ENCODE measurements around the gene TSEN34. TPM values are rescaled to one million over a fixed set of nuclear protein-coding genes. Genes with fewer than 3 reads are reported as not detected.
"Not testable (repeated sequence)": the region's sequence is repeated elsewhere in the genome, so short reads cannot be mapped to it uniquely, and the experiment has no call there.

TSEN34 gene
- total RNA-seq, 2 experiments from 2014 or later, result 8.3 to 12.1 TPM

GRCh38 chr19:54162241-54162805 lies 28.8 kb upstream of the TSEN34 start:
- DNase-seq, result peak; percentile 92
- POLR2A ChIA-PET, result no interaction called here
- Mint-ChIP-seq H3K4me1 (peaks cover 46% of the 10 kb centered on the region), H3K9me3 (ENCODE audit: low read depth) (no peaks in the 10 kb centered on the region), H3K27me3 (peaks cover 7% of the 10 kb centered on the region), H3K36me3 (ENCODE audit: low read depth) (peaks cover 7% of the 10 kb centered on the region), H3K27ac (peak overlapping the region; percentile 23), H3K4me3 (peak overlapping the region; percentile 87)
- intact Hi-C loops (cut with DNase I, micrococcal nuclease), result loop anchor here in 1 of 2 experiments (1.0 kb wide), 3 partner anchors 48 to 301 kb away; partner anchors contain the start of genes LENG8 and LENG9
- ATAC-seq, result peak; percentile 18
- CTCF ChIA-PET, result no interaction called here

GRCh38 chr19:54162884-54163283 lies 28.2 kb upstream of the TSEN34 start:
- Mint-ChIP-seq H3K27me3 (peaks cover 7% of the 10 kb centered on the region), H3K9me3 (ENCODE audit: low read depth) (no peaks in the 10 kb centered on the region), H3K27ac (no peak overlapping the region), H3K4me3 (peak overlapping the region; percentile 87), H3K36me3 (ENCODE audit: low read depth) (peaks cover 3% of the 10 kb centered on the region), H3K4me1 (peaks cover 46% of the 10 kb centered on the region)
- CTCF ChIA-PET, result interaction anchor here (0.7 to 0.8 kb wide), 2 partner anchors 103 to 306 kb away, joined by 3 read pairs; no protein-coding TSS in a partner anchor
- ATAC-seq (no peak), DNase-seq (no peak)
- POLR2A ChIA-PET, result no interaction called here
- intact Hi-C loops (cut with DNase I, micrococcal nuclease), result loop anchor here in 1 of 2 experiments (1.0 kb wide), 3 partner anchors 47 to 300 kb away; partner anchors contain the start of genes LENG8 and LENG9

GRCh38 chr19:54164369-54165068 lies 26.6 kb upstream of the TSEN34 start:
- Mint-ChIP-seq H3K27me3 (peaks cover 7% of the 10 kb centered on the region), H3K27ac (no peak overlapping the region), H3K9me3 (ENCODE audit: low read depth) (no peaks in the 10 kb centered on the region), H3K36me3 (ENCODE audit: low read depth) (no peaks in the 10 kb centered on the region), H3K4me3 (peak overlapping the region; percentile 38), H3K4me1 (peaks cover 42% of the 10 kb centered on the region)
- no peak for ATAC-seq
- POLR2A ChIA-PET, result no interaction called here
- intact Hi-C loops (cut with DNase I, micrococcal nuclease), result no loop called here
- CTCF ChIA-PET, result interaction anchor here (1.0 kb wide), 1 partner anchor 25 kb away, joined by 3 read pairs; the partner anchor contains the start of gene MBOAT7
- peak; percentile 71 for DNase-seq

GRCh38 chr19:54165222-54165621 lies 25.9 kb upstream of the TSEN34 start:
- no peak for DNase-seq
- no peak for ATAC-seq
- Mint-ChIP-seq H3K4me3 (no peak overlapping the region), H3K27ac (no peak overlapping the region), H3K36me3 (ENCODE audit: low read depth) (no peaks in the 10 kb centered on the region), H3K27me3 (peaks cover 7% of the 10 kb centered on the region), H3K4me1 (peaks cover 39% of the 10 kb centered on the region), H3K9me3 (ENCODE audit: low read depth) (no peaks in the 10 kb centered on the region)
- intact Hi-C loops (cut with DNase I, micrococcal nuclease), result no loop called here
- POLR2A ChIA-PET, result no interaction called here
- CTCF ChIA-PET, result interaction anchor here (0.7 kb wide), 1 partner anchor 62 kb away, joined by 3 read pairs; no protein-coding TSS in a partner anchor

- CTCF ChIA-PET, result interaction anchor here (0.6 to 2.6 kb wide), 12 partner anchors 8 to 233 kb away, joined by 3 to 15 read pairs (median 4); partner anchors contain the start of genes LENG1 and MBOAT7
- no peak overlapping the region for H3K27ac Mint-ChIP-seq
- ATAC-seq (peak; percentile 93), DNase-seq (peak; percentile 96)
- peaks cover 19% of the 10 kb centered on the region for H3K4me1 Mint-ChIP-seq
- H3K27me3 Mint-ChIP-seq, result peaks cover 5% of the 10 kb centered on the region
- intact Hi-C loops (cut with DNase I, micrococcal nuclease), result loop anchor here (1.0 to 2.0 kb wide), 3 partner anchors 63 to 152 kb away; no protein-coding TSS in a partner anchor
- H3K4me3 Mint-ChIP-seq, result no peak overlapping the region
- H3K36me3 Mint-ChIP-seq (ENCODE audit: low read depth), result no peaks in the 10 kb centered on the region
- H3K9me3 Mint-ChIP-seq (ENCODE audit: low read depth), result no peaks in the 10 kb centered on the region
- POLR2A ChIA-PET, result interaction anchor here (0.6 to 1.9 kb wide), 2 partner anchors 12 to 20 kb away, joined by 3 to 12 read pairs; partner anchors contain the start of gene MBOAT7
These were observed 22.8 kb upstream of the TSEN34 start for GRCh38 chr19:54168174-54168917.

GRCh38 chr19:54169149-54169740 lies 21.9 kb upstream of the TSEN34 start:
- H3K27ac Mint-ChIP-seq, result no peak overlapping the region
- no peak for ATAC-seq
- ChIA-PET CTCF (interaction anchor here (0.6 to 2.6 kb wide), 15 partner anchors 8 to 97 kb away, joined by 3 to 15 read pairs (median 4); partner anchors contain the start of genes LENG1 and MBOAT7), POLR2A (interaction anchor here (0.6 kb wide), 1 partner anchor 13 kb away, joined by 3 read pairs; no protein-coding TSS in a partner anchor)
- DNase-seq, result no peak
- H3K4me3 Mint-ChIP-seq, result no peak overlapping the region
- no peaks in the 10 kb centered on the region for H3K36me3 Mint-ChIP-seq (ENCODE audit: low read depth)
- peaks cover 12% of the 10 kb centered on the region for H3K4me1 Mint-ChIP-seq
- H3K9me3 Mint-ChIP-seq (ENCODE audit: low read depth), result no peaks in the 10 kb centered on the region
- H3K27me3 Mint-ChIP-seq, result peaks cover under 1% of the 10 kb centered on the region
- intact Hi-C loops (cut with DNase I, micrococcal nuclease), result loop anchor here in 1 of 2 experiments (2.0 kb wide), 1 partner anchor 152 kb away; no protein-coding TSS in a partner anchor

GRCh38 chr19:54171736-54172431 lies 19.2 kb upstream of the TSEN34 start:
- CTCF ChIA-PET, result interaction anchor here (0.6 kb wide), 1 partner anchor 141 kb away, joined by 3 read pairs; the partner anchor contains the start of gene LILRA5
- H3K27me3 Mint-ChIP-seq; H3K4me1 Mint-ChIP-seq; H3K9me3 Mint-ChIP-seq (ENCODE audit: low read depth); H3K36me3 Mint-ChIP-seq (ENCODE audit: low read depth); intact Hi-C loops (cut with DNase I, micrococcal nuclease); DNase-seq; H3K4me3 Mint-ChIP-seq; ATAC-seq; H3K27ac Mint-ChIP-seq: not testable (repeated sequence)
- POLR2A ChIA-PET, result interaction anchor here (0.6 kb wide), 1 partner anchor 36 kb away, joined by 3 read pairs; no protein-coding TSS in a partner anchor

GRCh38 chr19:54172471-54173358 lies 18.4 kb upstream of the TSEN34 start, which contains the start of gene TMC4:
Gene TMC4, minus strand, starts transcription at chr19:54173160. Its CDS starts 43 bp downstream, at chr19:54173117.
- peaks cover 8% of the 10 kb centered on the region for H3K36me3 Mint-ChIP-seq (ENCODE audit: low read depth)
- ATAC-seq (no peak), DNase-seq (no peak)
- ChIA-PET CTCF (interaction anchor here (0.6 to 1.4 kb wide), 2 partner anchors 13 to 1896 kb away, joined by 3 read pairs; partner anchors contain the start of gene LENG1), POLR2A (no interaction called here)
- H3K4me1 Mint-ChIP-seq, result peaks cover 5% of the 10 kb centered on the region
- no peaks in the 10 kb centered on the region for H3K27me3 Mint-ChIP-seq
- no peaks in the 10 kb centered on the region for H3K9me3 Mint-ChIP-seq (ENCODE audit: low read depth)
- H3K4me3 Mint-ChIP-seq, result no peak within 1 kb of the TSS
- intact Hi-C loops (cut with DNase I, micrococcal nuclease), result no loop called here
- H3K27ac Mint-ChIP-seq, result no peak within 1 kb of the TSS

- POLR2A ChIA-PET, result no interaction called here
- ATAC-seq, result no peak
- intact Hi-C loops (cut with DNase I, micrococcal nuclease), result no loop called here
- H3K9me3 Mint-ChIP-seq (ENCODE audit: low read depth), result no peaks in the 10 kb centered on the region
- no peak overlapping the region for H3K27ac Mint-ChIP-seq
- DNase-seq, result no peak
- no peak overlapping the region for H3K4me3 Mint-ChIP-seq
- no peaks in the 10 kb centered on the region for H3K27me3 Mint-ChIP-seq
- peaks cover 1% of the 10 kb centered on the region for H3K4me1 Mint-ChIP-seq
- H3K36me3 Mint-ChIP-seq (ENCODE audit: low read depth), result peaks cover 13% of the 10 kb centered on the region
- CTCF ChIA-PET, result interaction anchor here (0.6 to 1.4 kb wide), 3 partner anchors 13 to 1895 kb away, joined by 3 to 6 read pairs (median 3); partner anchors contain the start of gene LENG1
These were observed 17.8 kb upstream of the TSEN34 start for GRCh38 chr19:54173359-54173699.

Data from activated CD4-positive, alpha-beta T cell treated with anti-CD3 and anti-CD28 coated beads for 36 hours (primary cell).